HepG2 (cell line): ENCODE measurements around the gene NCAPD2. TPM values are rescaled to one million over a fixed set of nuclear protein-coding genes. Genes with fewer than 3 reads are reported as not detected.

ENCODE experiments used
- CHCHD3 ChIP-seq: sonication (generic); formaldehyde crosslinking; IDR thresholded peaks from 2 replicates; pipeline ENCODE4 v1.8.0; 2022; ENCODE audit warnings: mild to moderate bottlenecking, missing genetic modification reagents, moderate library complexity
- DNMT3B ChIP-seq: conservative IDR thresholded peaks from 2 replicates; pipeline ENCODE4 v1.6.1; 2016; ENCODE audit warnings: missing biosample characterization, control low read depth
- DPF2 ChIP-seq: sonication (generic); formaldehyde crosslinking; IDR thresholded peaks from 2 replicates; pipeline ENCODE4 v1.4.0; 2020; ENCODE audit warnings: mild to moderate bottlenecking, low read depth, missing genetic modification reagents, borderline replicate concordance
- EEA1 ChIP-seq: sonication (generic); formaldehyde crosslinking; IDR thresholded peaks from 2 replicates; pipeline ENCODE4 v1.5.1; 2020; ENCODE audit warnings: mild to moderate bottlenecking, missing genetic modification reagents, borderline replicate concordance
- FOSL2 ChIP-seq: sonication (generic); formaldehyde crosslinking; IDR thresholded peaks from 2 replicates; pipeline ENCODE4 v1.4.0; 2020; ENCODE audit warnings: missing genetic modification reagents
- GABPB1 ChIP-seq: IDR thresholded peaks from 2 replicates; pipeline ENCODE4 v1.6.1; 2016; ENCODE audit warnings: mild to moderate bottlenecking, missing genetic modification reagents, moderate library complexity, missing compliant biosample characterization
- HES4 ChIP-seq: sonication (generic); formaldehyde crosslinking; IDR thresholded peaks from 2 replicates; pipeline ENCODE4 v1.9.0; 2021; ENCODE audit warnings: mild to moderate bottlenecking, missing genetic modification reagents, borderline replicate concordance
- KDM2A ChIP-seq: sonication (generic); formaldehyde crosslinking; IDR thresholded peaks from 2 replicates; pipeline ENCODE4 v1.4.0; 2020; ENCODE audit warnings: low read depth, missing genetic modification reagents, borderline replicate concordance
- MED8 ChIP-seq: sonication (generic); formaldehyde crosslinking; IDR thresholded peaks from 2 replicates; pipeline ENCODE4 v1.8.1; 2023; ENCODE audit warnings: mild to moderate bottlenecking, missing genetic modification reagents; ENCODE audit not compliant: insufficient replicate concordance
- MIXL1 ChIP-seq: IDR thresholded peaks from 2 replicates; pipeline ENCODE4 v1.6.1; 2016
- NR2F2 ChIP-seq: IDR thresholded peaks from 2 replicates; pipeline ENCODE4 v1.6.1; 2012; ENCODE audit warnings: low read depth, inconsistent platforms, borderline replicate concordance
- NR3C1 ChIP-seq: sonication (generic); formaldehyde crosslinking; IDR thresholded peaks from 2 replicates; pipeline ENCODE4 v1.4.0; 2020; ENCODE audit warnings: missing genetic modification reagents
- PRPF4 ChIP-seq: fragments of 200-400 bp; formaldehyde crosslinking; IDR thresholded peaks from 2 replicates; pipeline ENCODE4 v1.6.1; 2016; ENCODE audit warnings: low read length, low read depth; ENCODE audit not compliant: poor library complexity, severe bottlenecking
- TAF1 ChIP-seq: sonication (generic); formaldehyde crosslinking; IDR thresholded peaks from 2 replicates; pipeline ENCODE4 v1.4.0; 2020; ENCODE audit warnings: missing genetic modification reagents
- ZC3H13 ChIP-seq: sonication (generic); formaldehyde crosslinking; IDR thresholded peaks from 2 replicates; pipeline ENCODE4 v1.8.1; 2023; ENCODE audit warnings: mild to moderate bottlenecking, missing genetic modification reagents, moderate library complexity
- ZNF230 ChIP-seq: sonication (generic); formaldehyde crosslinking; IDR thresholded peaks from 2 replicates; pipeline ENCODE4 v1.4.0; 2020; ENCODE audit warnings: mild to moderate bottlenecking, missing genetic modification reagents
- ZNF431 ChIP-seq: sonication (generic); formaldehyde crosslinking; IDR thresholded peaks from 2 replicates; pipeline ENCODE4 v1.9.0; 2022; ENCODE audit warnings: missing genetic modification reagents, low read depth, mild to moderate bottlenecking, borderline replicate concordance
- ZSCAN30 ChIP-seq: sonication (generic); formaldehyde crosslinking; IDR thresholded peaks from 2 replicates; pipeline ENCODE4 v1.5.0; 2020; ENCODE audit warnings: mild to moderate bottlenecking, missing genetic modification reagents
- ZSCAN9 ChIP-seq: IDR thresholded peaks from 2 replicates; pipeline ENCODE4 v1.6.1; 2016; ENCODE audit warnings: borderline replicate concordance
- polyA plus RNA-seq, 8 experiments: library from polyadenylated mRNA; depleted of rRNA in 3 of 8; stranded (reverse) in 7 of 8; unstranded in 1 of 8; fragments of >200 nt; fragmentation: Illumina TruSeq in 4 of 8; extraction: Trizol in 4 of 8; gene quantifications; 2 replicates each; pipeline versions ENCODE4 v1.2.1 to v1.2.3, GENCODE V29; 2011 to 2016; ENCODE audit warnings: low read depth in 4 of 8, missing spikeins in 1 of 8, mixed read lengths in 1 of 8; ENCODE audit not compliant: insufficient read depth in 1 of 8
- total RNA-seq, 5 experiments: library from RNA; depleted of rRNA; stranded (reverse); fragments of >200 nt; fragmentation: Illumina TruSeq; extraction: Trizol; gene quantifications; 2 replicates each; pipeline ENCODE4 v1.2.3, GENCODE V29; 2016; ENCODE audit warnings: low read depth in 1 of 5
- TF ChIP-seq, protein P1 (sequence below): IDR thresholded peaks from 2 replicates; pipeline ENCODE4 v1.6.1; 2016; ENCODE audit warnings: missing compliant biosample characterization, missing genetic modification reagents, borderline replicate concordance
- TF ChIP-seq, protein P2 (sequence below): sonication (generic); formaldehyde crosslinking; IDR thresholded peaks from 2 replicates; pipeline ENCODE4 v1.4.0; 2020; ENCODE audit warnings: mild to moderate bottlenecking, low read depth, missing genetic modification reagents
- TF ChIP-seq, protein P3 (sequence below), 2 experiments: sonication (generic) in 1 of 2; formaldehyde crosslinking in 1 of 2; IDR thresholded peaks; 2 replicates each; pipeline versions ENCODE4 v1.4.0 to v1.6.1; 2018 to 2020; ENCODE audit warnings: missing genetic modification reagents in 2 of 2, borderline replicate concordance in 1 of 2, low read depth in 1 of 2, mild to moderate bottlenecking in 1 of 2, missing biosample characterization in 1 of 2
- TF ChIP-seq, protein P4 (sequence below): fragments of 450-650 bp; IDR thresholded peaks from 2 replicates; pipeline ENCODE4 v1.6.1; 2016

The NCAPD2 gene
- total and polyA plus RNA-seq, 2 of the 13 experiments (the other 11 are each of a cell fraction or from before 2014, with no cell fraction given): 51.1 to 65.6 TPM

DNA sequence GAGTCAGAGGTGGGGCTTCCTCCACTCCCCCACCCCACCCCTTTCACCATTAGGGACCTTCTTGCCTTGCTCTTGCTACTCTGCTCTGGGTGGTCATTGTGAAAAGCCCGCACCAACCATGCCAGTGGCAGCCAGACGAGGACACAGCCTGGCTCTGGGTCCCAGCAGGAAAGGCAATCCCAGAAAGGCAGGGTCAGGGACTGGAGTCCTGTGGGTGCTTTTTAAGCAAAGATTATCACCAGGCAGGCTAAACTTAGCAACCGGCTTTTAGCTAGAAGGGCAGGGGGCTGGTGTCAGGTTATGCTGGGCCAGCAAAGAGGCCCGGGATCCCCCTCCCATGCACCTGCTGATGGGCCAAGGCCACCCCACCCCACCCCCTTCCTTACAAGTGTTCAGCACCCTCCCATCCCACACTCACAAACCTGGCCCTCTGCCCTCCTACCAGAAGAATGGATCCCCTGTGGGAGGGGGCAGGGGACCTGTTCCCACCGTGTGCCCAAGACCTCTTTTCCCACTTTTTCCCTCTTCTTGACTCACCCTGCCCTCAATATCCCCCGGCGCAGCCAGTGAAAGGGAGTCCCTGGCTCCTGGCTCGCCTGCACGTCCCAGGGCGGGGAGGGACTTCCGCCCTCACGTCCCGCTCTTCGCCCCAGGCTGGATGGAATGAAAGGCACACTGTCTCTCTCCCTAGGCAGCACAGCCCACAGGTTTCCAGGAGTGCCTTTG, 39.2 kb downstream of the NCAPD2 start (continued):
- TF ChIP-seq, protein P1, sequence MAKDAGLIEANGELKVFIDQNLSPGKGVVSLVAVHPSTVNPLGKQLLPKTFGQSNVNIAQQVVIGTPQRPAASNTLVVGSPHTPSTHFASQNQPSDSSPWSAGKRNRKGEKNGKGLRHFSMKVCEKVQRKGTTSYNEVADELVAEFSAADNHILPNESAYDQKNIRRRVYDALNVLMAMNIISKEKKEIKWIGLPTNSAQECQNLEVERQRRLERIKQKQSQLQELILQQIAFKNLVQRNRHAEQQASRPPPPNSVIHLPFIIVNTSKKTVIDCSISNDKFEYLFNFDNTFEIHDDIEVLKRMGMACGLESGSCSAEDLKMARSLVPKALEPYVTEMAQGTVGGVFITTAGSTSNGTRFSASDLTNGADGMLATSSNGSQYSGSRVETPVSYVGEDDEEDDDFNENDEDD (CRISPR knock-in tag): peak; percentile 62; the same call in 1 of the 2 replicates
- TF ChIP-seq NR3C1 (no peak), MIXL1 (CRISPR knock-in tag) (peak; percentile 11; the same call in 1 of the 2 replicates), EEA1 (CRISPR knock-in tag) (0 out of 2 replicates have a peak, but pooled peaks have one; percentile 52), TAF1 (CRISPR knock-in tag) (peak; percentile 58), CHCHD3 (0 out of 2 replicates have a peak, but pooled peaks have one; percentile 70), ZC3H13 (0 out of 2 replicates have a peak, but pooled peaks have one; percentile 8), MED8 (peak; percentile 41), NR2F2 (peak; percentile 23; the same call in 1 of the 2 replicates), PRPF4 (no peak), KDM2A (CRISPR knock-in tag) (0 out of 2 replicates have a peak, but pooled peaks have one; percentile 4), ZSCAN30 (CRISPR knock-in tag) (0 out of 2 replicates have a peak, but pooled peaks have one; percentile 17), DNMT3B (CRISPR knock-in tag) (no peak), HES4 (peak; percentile 79; the same call in 1 of the 2 replicates), ZNF230 (CRISPR knock-in tag) (no peak), DPF2 (CRISPR knock-in tag) (peak; percentile 16; the same call in 1 of the 2 replicates), GABPB1 (peak; percentile 91), FOSL2 (CRISPR knock-in tag) (peak; percentile 32; the same call in 1 of the 2 replicates), ZNF431 (CRISPR knock-in tag) (peak; percentile 40; the same call in 1 of the 2 replicates), ZSCAN9 (CRISPR knock-in tag) (peak; percentile 24; the same call in 1 of the 2 replicates)
- TF ChIP-seq, protein P2, sequence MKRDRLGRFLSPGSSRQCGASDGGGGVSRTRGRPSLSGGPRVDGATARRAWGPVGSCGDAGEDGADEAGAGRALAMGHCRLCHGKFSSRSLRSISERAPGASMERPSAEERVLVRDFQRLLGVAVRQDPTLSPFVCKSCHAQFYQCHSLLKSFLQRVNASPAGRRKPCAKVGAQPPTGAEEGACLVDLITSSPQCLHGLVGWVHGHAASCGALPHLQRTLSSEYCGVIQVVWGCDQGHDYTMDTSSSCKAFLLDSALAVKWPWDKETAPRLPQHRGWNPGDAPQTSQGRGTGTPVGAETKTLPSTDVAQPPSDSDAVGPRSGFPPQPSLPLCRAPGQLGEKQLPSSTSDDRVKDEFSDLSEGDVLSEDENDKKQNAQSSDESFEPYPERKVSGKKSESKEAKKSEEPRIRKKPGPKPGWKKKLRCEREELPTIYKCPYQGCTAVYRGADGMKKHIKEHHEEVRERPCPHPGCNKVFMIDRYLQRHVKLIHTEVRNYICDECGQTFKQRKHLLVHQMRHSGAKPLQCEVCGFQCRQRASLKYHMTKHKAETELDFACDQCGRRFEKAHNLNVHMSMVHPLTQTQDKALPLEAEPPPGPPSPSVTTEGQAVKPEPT (CRISPR knock-in tag): peak; percentile 52; the same call in 1 of the 2 replicates
- TF ChIP-seq, protein P3, sequence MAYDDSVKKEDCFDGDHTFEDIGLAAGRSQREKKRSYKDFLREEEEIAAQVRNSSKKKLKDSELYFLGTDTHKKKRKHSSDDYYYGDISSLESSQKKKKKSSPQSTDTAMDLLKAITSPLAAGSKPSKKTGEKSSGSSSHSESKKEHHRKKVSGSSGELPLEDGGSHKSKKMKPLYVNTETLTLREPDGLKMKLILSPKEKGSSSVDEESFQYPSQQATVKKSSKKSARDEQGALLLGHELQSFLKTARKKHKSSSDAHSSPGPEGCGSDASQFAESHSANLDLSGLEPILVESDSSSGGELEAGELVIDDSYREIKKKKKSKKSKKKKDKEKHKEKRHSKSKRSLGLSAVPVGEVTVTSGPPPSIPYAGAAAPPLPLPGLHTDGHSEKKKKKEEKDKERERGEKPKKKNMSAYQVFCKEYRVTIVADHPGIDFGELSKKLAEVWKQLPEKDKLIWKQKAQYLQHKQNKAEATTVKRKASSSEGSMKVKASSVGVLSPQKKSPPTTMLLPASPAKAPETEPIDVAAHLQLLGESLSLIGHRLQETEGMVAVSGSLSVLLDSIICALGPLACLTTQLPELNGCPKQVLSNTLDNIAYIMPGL (CRISPR knock-in tag; IDR thresholded peaks at IDR 0.05; ENCODE audit: borderline replicate concordance in 1 of 2, low read depth in 1 of 2): peak in 1 of 2 experiments; percentile 41; a peak in 1 of 4 replicates
- TF ChIP-seq, protein P4, sequence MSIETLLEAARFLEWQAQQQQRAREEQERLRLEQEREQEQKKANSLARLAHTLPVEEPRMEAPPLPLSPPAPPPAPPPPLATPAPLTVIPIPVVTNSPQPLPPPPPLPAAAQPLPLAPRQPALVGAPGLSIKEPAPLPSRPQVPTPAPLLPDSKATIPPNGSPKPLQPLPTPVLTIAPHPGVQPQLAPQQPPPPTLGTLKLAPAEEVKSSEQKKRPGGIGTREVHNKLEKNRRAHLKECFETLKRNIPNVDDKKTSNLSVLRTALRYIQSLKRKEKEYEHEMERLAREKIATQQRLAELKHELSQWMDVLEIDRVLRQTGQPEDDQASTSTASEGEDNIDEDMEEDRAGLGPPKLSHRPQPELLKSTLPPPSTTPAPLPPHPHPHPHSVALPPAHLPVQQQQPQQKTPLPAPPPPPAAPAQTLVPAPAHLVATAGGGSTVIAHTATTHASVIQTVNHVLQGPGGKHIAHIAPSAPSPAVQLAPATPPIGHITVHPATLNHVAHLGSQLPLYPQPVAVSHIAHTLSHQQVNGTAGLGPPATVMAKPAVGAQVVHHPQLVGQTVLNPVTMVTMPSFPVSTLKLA: no peak
